Osteocyte (in vitro differentiated cells): ENCODE data around the gene PMEPA1. TPM values are rescaled to one million over a fixed set of nuclear protein-coding genes. Genes with fewer than 3 reads are reported as not detected.
"Not testable (repeated sequence)": the region's sequence is repeated elsewhere in the genome, so short reads cannot be mapped to it uniquely, and the experiment has no call there.

Experiments used
- DNase-seq: peaks from one replicate; pipeline ENCODE4 v3.0.0; 2021; ENCODE audit warnings: mixed read lengths; ENCODE audit not compliant: unreplicated experiment; ENCODE audit errors: extremely low spot score
- H3K27ac Mint-ChIP-seq: one replicate; pipeline ENCODE4 v1.8.0; 2021; ENCODE audit warnings: mild to moderate bottlenecking, mixed read lengths; ENCODE audit not compliant: unreplicated experiment
- H3K27me3 Mint-ChIP-seq: one replicate; pipeline ENCODE4 v1.8.0; 2021; ENCODE audit warnings: mixed read lengths; ENCODE audit not compliant: unreplicated experiment
- H3K36me3 Mint-ChIP-seq: one replicate; pipeline ENCODE4 v1.8.0; 2021; ENCODE audit warnings: mixed read lengths; ENCODE audit not compliant: unreplicated experiment
- H3K4me1 Mint-ChIP-seq: one replicate; pipeline ENCODE4 v1.8.0; 2021; ENCODE audit warnings: mixed read lengths; ENCODE audit not compliant: unreplicated experiment
- H3K4me3 Mint-ChIP-seq: one replicate; pipeline ENCODE4 v1.8.0; 2021; ENCODE audit warnings: mild to moderate bottlenecking, moderate library complexity, mixed read lengths; ENCODE audit not compliant: unreplicated experiment
- H3K9me3 Mint-ChIP-seq: one replicate; pipeline ENCODE4 v1.8.0; 2021; ENCODE audit warnings: mixed read lengths; ENCODE audit not compliant: unreplicated experiment
- CTCF ChIP-seq: fragments of 200-600 bp; sonication (generic); IDR thresholded peaks from 2 replicates; pipeline ENCODE4 v1.5.0; 2021; ENCODE audit warnings: antibody characterized with exemption, mild to moderate bottlenecking, moderate library complexity
- total RNA-seq: library from RNA; stranded (reverse); gene quantifications from 2 replicates; pipeline ENCODE4 v1.2.1, GENCODE V29; 2021

Gene PMEPA1
- total RNA-seq, 1 donor from 2014 or later, result 24.1 TPM

DNA sequence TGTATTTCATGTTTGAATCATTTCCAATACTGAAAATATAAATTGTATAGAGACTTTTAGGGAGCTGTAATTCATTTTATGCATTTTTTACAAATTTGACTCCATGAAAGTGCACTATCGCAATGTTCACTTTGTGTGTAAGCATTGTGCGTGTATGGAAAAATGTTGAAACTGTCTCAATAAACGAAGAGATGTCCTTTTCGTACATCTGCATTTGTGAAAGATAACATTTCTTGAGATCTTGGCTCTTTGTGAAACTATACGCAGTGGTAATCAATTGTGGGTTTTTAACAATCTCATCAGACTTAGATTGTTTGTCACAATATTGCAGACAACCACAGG, 70.9 kb downstream of the PMEPA1 start:
- H3K36me3 Mint-ChIP-seq, result peaks cover 3% of the 10 kb centered on the region
- DNase-seq, result no peak
- H3K4me3 Mint-ChIP-seq, result no peak overlapping the region
- peaks cover 73% of the 10 kb centered on the region for H3K27me3 Mint-ChIP-seq
- no peak overlapping the region for H3K27ac Mint-ChIP-seq
- H3K4me1 Mint-ChIP-seq, result peaks cover 3% of the 10 kb centered on the region
- no peak for TF ChIP-seq CTCF
- peaks cover 25% of the 10 kb centered on the region for H3K9me3 Mint-ChIP-seq

GRCh38 chr20:57638173-57638894, 71.5 kb downstream of the PMEPA1 start:
- H3K36me3 Mint-ChIP-seq, result peaks cover 3% of the 10 kb centered on the region
- H3K4me1 Mint-ChIP-seq, result peaks cover 3% of the 10 kb centered on the region
- DNase-seq, result no peak
- H3K27me3 Mint-ChIP-seq, result peaks cover 71% of the 10 kb centered on the region
- no peak overlapping the region for H3K27ac Mint-ChIP-seq
- H3K4me3 Mint-ChIP-seq, result no peak overlapping the region
- TF ChIP-seq CTCF, result no peak
- peaks cover 22% of the 10 kb centered on the region for H3K9me3 Mint-ChIP-seq

- DNase-seq, result no peak
- Mint-ChIP-seq H3K4me1 (peaks cover 3% of the 10 kb centered on the region), H3K9me3 (peaks cover 17% of the 10 kb centered on the region), H3K27me3 (peaks cover 57% of the 10 kb centered on the region), H3K27ac (no peak overlapping the region), H3K4me3 (no peak overlapping the region), H3K36me3 (peaks cover 3% of the 10 kb centered on the region)
- no peak for TF ChIP-seq CTCF
Measured at GRCh38 chr20:57633945-57634491, 75.8 kb downstream of the PMEPA1 start.

GRCh38 chr20:57632286-57632685, 77.5 kb downstream of the PMEPA1 start:
- Mint-ChIP-seq H3K27me3 (peaks cover 52% of the 10 kb centered on the region), H3K9me3 (peaks cover 17% of the 10 kb centered on the region), H3K27ac (no peak overlapping the region), H3K4me3 (no peak overlapping the region), H3K4me1 (peaks cover 6% of the 10 kb centered on the region), H3K36me3 (peaks cover 3% of the 10 kb centered on the region)
- TF ChIP-seq CTCF, result no peak
- no peak for DNase-seq

- no peak overlapping the region for H3K4me3 Mint-ChIP-seq
- H3K4me1 Mint-ChIP-seq, result peaks cover 6% of the 10 kb centered on the region
- no peak for TF ChIP-seq CTCF
- H3K36me3 Mint-ChIP-seq, result no peaks in the 10 kb centered on the region
- no peak overlapping the region for H3K27ac Mint-ChIP-seq
- no peak for DNase-seq
- H3K27me3 Mint-ChIP-seq, result peaks cover 30% of the 10 kb centered on the region
- no peaks in the 10 kb centered on the region for H3K9me3 Mint-ChIP-seq
Measured at GRCh38 chr20:57630061-57630460, 79.8 kb downstream of the PMEPA1 start.

GRCh38 chr20:57629491-57629901, 80.3 kb downstream of the PMEPA1 start:
- H3K9me3 Mint-ChIP-seq, result not testable (repeated sequence)

DNA sequence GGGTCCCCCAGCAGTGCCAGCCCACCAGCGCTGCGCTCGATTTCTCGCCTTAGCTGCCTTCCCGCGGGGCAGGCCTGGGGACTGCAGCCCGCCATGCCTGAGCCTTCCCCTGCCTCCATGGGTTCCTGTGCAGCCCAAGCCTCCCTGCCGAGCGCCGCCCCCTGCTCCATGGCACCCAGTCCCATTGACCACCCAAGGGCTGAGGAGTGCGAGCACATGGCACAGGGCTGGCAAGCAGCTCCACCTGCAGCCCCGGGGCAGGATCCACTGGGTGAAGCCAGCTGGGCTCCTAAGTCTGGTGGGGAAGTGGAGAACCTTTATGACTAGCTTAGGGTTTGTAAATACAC, 80.9 kb downstream of the PMEPA1 start:
- not testable (repeated sequence) for H3K36me3 Mint-ChIP-seq, H3K9me3 Mint-ChIP-seq, H3K4me3 Mint-ChIP-seq, H3K27ac Mint-ChIP-seq, H3K4me1 Mint-ChIP-seq
- peak; percentile 83 for DNase-seq
- H3K27me3 Mint-ChIP-seq, result peaks cover 20% of the 10 kb centered on the region

More at GRCh38 chr20:57629491-57629901, 80.3 kb downstream of the PMEPA1 start:
- peaks cover 25% of the 10 kb centered on the region for H3K27me3 Mint-ChIP-seq
- not testable (repeated sequence) for H3K27ac Mint-ChIP-seq, H3K4me1 Mint-ChIP-seq, H3K4me3 Mint-ChIP-seq, DNase-seq, H3K36me3 Mint-ChIP-seq
